Head of caudate nucleus (tissue), 42 donors: ENCODE results near the gene DYRK1B.
"Not testable (repeated sequence)": the region's sequence is repeated elsewhere in the genome, so short reads cannot be mapped to it uniquely, and the experiment has no call there.

Experiments used
- DNase-seq, 42 donors: peaks; one replicate each; pipeline versions ENCODE4 v3.0.0 to v3.0.0-alpha.2; 2020 to 2021; ENCODE audit warnings: mixed read lengths in 7 of 42
- intact Hi-C: fragments of 100-400 bp; cut with DNase I; formaldehyde crosslinking; loops from one replicate; pipeline ENCODE4 v1.15.0; 2022

DYRK1B gene

DNA sequence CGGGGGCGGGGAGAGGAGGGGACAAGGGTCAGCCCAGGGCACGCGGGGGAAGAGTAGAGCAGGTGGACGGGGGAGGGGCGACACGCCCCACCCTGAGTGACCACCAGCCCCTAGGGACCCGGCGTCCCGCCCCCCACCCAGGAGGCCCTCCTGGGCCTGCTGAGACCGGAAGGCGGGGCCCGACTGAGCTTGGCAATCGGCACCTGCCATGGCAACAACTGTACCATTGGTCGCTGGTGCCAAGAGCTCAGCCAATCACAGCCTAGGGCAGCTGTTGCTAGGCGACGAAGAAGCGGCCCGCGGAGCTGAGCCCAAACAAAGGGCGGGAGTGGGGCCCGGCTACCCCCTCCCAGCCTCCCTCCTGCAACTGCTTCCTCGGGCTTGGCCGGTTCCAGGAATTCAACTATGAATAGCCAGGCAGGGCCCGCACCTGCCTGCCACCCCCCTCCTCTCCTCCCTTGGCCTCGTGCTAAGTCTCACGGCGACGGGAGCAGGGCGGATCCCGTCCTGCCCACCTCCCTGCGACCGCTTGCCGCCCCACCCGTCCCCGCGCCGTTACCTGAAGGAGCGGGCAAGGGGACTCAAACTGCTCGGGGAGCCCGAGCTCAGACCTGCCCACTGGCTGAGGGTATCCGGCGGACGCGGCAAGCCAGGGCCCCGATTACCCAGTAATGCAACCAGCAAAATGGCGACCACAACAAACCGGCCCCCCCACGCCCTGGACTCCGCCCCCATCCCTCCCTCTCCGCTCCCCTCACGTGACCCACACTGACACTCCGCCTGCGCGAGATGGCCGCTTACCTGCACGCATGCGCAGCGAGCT lies at the start of gene DYRK1B:
TSS of gene DYRK1B (minus strand) at position 699 of the 823 bp plus-strand sequence. CDS start 2,295 bp downstream, outside the sequence.
- peak; percentile 95 to 99 (median 98) for DNase-seq
- intact Hi-C loops = no loop called here

DNA sequence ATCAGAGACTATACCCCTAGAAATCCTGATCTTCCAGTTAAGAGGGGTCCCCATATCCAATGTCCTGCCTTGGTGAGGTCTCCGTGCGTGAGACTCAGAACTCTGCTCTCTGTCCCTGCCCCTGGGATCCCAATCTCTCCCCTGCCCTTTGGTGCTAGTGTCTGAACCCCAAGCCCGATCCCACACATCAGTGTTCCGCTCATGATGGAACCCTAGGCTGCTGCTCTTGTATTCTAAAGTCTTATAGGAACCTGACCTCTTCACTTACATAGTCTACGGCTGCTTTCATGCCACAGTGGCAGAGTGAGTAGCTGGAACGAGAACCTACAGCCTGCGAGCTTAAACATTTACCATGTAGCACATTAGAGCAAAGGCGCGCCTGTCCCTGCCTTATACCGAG lies 48.7 kb upstream of the DYRK1B start:
- intact Hi-C loops, DNase-seq: not testable (repeated sequence)

DNA sequence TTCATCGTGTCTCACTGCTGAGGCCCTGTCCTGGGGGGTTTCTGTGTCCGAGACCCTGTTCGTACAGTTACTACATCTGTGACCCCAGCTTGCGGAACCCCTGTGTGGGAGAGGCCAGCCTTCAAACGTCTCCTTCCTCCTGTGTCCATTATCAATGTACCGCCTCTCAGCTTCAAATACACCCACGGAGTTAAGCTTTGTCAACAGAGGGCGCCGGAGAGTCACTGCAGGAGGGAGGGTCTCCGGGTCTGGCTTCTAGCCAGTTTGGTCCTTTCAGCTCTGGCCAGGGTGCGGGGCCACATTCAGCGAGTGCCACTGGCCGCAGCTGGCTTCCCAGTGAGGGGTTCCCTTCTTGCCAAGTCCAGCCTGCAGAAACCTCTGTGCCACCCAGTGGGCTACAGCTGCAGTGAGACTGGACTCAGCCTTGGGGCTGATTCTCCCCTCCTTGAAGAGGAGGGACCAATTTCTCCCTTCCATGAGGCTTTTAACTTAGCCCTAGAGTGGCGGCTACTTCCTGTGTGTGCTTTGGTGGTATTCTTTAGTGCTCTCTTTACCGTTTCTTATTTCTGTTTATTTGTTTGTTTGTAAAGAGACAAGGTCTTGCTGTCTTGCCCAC lies 47.6 kb upstream of the DYRK1B start:
- peak in 1 of 42 donors; percentile 11 for DNase-seq
- intact Hi-C loops = not testable (repeated sequence)

DNA sequence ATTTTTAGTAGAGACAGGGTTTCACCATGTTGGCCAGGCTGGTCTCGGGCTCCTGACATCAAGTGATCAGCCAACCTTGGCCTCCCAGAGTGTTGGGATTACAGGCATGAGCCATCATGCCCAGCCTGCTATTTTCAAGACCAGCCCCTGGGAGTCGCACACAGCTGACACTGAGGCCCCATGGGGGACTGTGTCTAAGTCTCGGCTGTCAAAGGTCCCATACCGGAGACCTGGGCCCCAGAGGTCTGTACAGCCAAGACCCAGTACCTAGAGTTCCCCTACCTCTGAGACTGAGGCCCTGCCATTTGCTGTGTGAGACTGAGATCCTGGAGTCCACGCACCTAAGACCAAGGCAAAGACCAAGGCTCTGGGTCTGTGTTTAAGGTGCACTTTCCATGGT lies 46.3 kb upstream of the DYRK1B start:
- DNase-seq, intact Hi-C loops: not testable (repeated sequence)

DNA sequence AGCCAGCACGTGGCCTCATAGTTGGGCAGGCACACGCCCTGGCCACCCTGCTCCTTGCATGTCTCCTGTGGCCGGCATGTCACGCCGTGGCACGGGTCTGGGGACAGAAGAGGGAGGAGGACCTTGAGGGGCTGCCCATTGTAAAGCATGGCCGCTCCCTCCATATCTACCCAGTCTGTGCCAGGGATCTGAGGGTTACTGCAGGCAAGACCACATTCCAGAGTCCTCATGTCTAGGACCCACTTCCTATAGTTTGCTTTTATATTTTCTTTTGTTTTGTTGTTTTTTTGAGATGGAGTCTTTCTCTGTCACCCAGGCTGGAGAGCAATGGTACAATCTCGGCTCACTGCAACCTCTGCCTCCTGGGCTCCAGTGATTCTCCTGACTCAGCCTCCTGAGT lies 45.8 kb upstream of the DYRK1B start:
- DNase-seq, intact Hi-C loops: not testable (repeated sequence)

DNA sequence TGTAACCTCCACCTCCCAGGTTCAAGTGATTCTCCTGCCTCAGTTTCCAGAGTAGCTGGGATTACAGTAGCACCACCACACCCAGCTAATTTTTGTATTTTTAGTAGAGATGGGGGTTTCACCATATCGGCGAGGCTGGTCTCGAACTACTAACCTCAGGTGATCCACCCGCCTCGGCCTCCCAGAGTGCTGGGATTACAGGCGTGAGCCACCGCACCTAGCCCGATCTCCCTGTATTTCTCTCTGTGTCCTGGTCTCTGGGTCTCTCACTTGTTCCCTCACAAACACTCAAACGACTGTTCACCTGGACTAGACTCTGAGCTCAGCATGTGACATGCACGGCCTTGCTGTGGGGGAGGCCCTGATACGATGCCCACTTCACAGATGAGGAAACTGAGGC lies 44.9 kb upstream of the DYRK1B start:
- DNase-seq, intact Hi-C loops: not testable (repeated sequence)

DNA sequence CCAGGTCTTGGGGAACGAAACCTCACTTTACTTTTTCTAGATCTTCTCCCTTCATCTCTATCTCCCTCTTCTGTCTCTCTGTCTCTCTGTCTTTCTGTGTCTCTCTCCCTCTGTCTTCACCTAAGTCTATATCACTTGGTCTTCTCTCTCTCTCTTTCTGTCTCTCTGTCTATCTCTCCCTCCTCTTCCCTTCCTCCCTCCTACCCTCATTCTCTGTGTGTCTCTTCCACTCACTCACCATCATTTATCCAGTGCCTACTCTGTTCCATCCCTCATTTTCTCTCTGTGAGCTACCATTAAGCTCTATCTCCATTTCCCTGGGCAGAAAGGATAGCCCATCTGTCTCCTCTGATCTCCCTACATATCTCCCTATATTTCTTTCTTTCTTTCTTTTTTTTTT lies 44.4 kb upstream of the DYRK1B start:
- intact Hi-C loops = no loop called here
- DNase-seq = no peak

DNA sequence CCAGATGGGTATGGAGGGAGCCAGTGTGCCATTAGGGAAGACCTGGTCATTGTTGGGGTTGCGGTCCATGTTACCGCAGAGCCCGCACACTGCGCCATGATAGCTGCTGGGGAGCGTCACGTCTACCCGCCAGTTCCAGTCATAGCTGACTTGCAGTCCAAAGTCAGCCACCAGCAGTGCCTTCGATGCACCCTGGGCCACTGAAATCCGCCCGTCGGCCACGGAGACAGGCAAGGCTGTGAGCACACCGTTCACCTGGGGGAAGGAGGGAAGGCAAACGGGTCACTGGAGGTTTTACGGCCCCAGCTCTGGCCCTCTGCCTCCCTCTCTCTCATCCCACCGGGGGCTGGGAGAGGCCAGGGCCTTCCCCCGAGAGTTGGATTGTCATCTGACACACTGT lies 44.0 kb upstream of the DYRK1B start:
- DNase-seq, intact Hi-C loops: not testable (repeated sequence)

DNA sequence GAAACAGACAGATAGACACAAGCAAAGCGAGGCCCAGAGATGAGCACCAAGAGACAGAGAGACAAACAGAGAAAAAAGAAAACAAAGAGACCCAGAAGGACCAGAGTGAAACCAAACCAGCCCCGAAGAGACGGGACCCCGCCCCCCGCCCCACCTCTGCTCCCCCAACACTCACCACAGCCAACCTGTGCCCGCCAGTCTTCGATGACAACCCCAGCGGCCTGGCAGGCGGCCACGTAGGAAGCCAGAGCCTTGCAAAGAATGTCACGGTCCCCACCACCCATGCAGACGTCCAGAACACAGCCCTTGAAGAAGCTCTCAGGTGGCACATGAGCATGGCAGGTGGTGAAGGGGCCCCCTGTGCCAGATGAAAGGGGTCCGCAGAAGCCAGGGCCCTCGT lies 43.5 kb upstream of the DYRK1B start:
- DNase-seq = peak in 1 of 42 donors; percentile 21
- intact Hi-C loops = not testable (repeated sequence)

DNA sequence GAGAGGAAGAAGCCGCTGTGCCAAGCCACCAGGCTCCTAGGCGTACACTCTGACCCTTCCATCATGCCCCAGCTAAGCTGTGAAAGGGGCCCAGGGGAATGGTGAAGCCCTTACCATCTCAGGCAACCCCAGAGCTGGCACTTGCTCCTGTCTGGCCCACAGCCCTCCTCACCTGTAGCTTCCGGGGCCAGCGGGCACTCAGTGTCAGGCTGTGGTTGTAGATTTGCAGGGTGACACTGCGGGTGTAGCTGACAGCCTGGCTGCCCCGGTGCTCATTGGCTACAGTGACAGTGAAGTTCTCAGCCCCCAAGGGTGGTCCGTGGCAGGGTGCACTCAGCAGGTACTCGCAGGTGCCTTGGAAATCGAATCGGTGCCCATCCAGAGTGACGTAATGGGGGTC lies 42.5 kb upstream of the DYRK1B start:
- intact Hi-C loops = not testable (repeated sequence)

DNA sequence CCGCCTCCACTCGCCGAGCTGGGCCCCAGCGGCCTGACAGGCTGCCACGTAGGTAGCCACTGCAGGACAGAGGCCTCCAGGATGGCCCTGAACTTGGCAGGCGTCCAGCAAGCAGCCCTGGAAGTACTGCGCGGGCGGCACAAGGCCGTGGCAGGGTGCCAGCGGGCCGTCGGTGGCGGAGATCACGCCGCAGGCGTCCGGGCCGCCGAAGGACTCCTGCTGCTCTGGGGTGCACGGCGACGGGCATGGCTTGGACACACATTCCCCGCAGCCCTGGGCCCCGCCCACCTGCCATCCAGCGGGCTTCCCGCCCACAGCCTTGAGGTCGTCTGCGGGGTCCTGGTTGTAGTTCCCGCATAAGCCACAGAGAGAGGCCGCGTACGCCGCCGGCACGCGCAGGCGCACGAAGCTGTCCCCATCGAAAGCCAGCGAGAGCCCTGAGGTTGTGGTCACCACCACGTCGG lies 41.5 kb upstream of the DYRK1B start:
- intact Hi-C loops, DNase-seq: not testable (repeated sequence)

More for the DNA sequence above, 42.5 kb upstream of the DYRK1B start:
- DNase-seq = not testable (repeated sequence)

DNA sequence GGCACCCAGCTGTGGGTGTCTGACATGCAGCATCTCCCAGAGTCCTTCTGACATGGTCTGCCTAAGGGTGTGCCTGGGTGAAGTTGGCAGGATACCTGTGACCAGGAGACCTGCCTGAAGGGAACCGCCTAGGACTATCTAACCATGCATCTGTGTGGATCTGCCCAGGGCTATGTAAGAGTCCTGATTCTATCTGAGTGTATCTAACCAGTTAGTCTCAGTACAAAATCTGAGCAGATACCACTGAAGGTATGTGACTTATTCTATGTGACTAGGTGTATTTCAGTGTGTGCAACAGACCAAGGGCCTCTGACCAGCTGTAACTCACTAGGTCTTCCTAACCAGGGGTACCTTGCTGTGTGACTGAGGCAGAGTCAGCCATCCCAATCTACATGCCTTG lies 40.4 kb upstream of the DYRK1B start:
- intact Hi-C loops = no loop called here
- DNase-seq = no peak

DNA sequence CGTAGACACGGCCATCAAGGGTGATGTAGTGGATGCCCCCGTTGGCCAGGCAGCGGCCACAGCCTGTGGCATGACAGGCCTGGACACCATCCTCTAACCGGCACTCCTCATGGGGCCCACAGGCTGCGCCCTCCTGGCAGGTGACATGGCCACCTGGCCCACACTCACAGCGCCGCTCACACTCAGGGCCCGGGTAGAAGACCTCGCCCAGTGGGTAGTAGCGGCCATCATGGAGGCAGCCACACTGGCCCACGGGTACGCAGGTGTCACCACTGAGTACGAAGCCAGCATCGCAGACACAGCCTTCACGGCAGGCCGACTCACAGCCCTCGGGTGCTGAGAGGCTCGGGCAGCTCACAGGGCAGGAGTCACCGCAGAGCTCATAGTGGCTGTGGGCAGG lies 39.4 kb upstream of the DYRK1B start:
- DNase-seq = no peak
- intact Hi-C loops = no loop called here

DNA sequence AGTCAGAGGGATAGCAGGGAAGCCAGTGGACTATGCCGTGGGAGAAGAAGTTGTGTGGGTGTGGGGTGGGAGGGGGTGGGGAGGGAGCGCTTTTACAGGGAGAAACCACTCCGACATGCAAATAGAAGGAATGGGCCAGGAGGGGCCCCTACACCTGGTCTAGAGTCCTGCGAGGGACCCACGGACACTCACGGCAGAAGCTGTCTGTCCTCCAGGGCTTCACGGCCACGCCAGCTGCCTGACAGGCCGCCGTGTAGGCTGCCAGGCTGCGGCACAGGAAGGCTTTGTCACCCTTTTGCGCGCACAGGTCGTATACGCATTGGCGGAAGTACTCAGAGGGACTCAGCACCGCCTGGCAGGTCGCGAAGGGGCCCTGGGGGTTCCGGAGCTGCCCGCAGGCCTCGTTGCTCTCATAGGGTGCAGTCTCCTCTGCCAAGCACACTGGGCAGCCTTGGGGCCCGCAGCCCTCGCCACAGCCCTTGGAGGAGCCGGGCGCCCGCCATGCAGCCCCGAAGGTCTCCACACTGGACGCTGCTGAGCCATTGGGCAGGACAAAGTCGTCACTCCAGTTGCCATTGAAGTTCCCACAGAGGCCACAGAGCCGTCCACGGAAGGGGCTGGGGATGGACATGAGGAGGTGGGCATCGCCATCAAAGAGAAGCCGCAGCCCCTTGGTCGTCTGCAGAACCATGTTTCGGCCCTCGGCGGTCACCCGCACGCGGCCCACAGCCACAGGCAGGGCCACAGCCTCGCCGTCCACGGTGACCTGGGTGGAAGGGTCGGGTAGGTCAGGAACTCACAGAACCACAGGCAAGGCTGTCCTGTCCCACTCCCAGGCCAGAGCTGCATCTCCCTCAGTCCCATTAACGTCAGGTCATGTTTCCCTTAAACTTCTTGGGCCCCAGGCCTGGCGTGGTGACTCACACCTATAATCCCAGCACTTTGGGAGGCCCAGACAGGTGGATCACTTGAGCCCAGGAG lies 38.2 kb upstream of the DYRK1B start:
- intact Hi-C loops = no loop called here
- DNase-seq = no peak

DNA sequence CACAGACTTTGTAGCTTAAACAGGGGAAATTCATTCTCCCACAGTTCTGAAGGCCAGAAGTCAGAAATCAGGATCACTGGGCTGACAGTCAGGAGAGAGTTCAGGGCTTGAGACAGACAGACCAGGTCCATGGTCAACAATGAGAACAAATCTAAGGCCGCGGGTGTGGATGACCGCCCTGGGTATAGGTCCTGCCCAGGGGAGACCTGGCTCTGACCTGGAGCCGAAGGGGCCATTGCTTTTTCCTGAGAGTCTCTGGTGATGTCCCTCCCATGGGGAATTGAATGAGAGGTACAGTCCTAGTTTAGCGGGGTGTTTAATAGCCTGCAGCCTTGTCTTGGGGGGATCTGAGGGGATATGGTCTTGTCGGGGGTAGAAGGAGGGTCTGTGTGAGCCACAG lies 37.4 kb upstream of the DYRK1B start:
- no peak for DNase-seq
- intact Hi-C loops = no loop called here

DNA sequence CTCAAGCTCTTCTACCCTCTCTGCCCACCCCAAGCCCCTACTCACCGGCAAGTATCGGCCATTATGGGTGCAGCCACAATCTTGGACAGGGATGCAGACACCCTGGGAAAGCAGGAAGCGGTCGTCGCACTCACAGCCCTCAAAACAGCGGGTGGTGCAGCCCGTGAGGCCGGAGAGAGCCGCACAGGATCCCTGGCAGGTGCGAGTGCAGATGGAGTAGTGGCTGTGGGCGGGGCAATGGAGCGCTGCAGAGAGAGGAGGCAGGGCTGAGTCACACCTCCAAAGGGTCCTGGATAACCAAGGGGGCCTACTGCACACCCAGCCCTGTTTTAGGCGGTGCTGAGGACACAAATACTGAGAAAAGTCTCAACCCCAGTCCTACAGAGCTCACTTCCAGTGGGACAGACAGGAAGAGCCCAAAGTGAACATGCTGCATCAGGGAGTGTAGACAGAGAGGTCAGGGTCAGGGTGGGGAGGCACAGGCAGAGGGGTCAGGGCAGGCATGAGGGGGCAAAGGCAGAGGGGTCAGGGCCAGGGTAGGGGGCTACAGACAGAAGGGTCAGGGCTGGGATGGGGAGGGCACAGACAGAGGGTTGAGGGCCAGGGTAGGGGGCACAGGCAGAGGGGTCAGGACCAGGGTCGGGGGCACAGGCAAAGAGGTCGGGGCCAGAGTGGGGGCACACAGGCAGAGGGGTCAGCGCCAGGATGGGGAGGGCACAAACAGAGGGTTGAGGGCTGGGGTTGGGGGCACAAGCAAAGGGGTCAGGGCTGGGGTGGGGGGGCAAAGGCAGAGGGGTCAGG lies 36.4 kb upstream of the DYRK1B start:
- no peak for DNase-seq
- intact Hi-C loops = no loop called here

DNA sequence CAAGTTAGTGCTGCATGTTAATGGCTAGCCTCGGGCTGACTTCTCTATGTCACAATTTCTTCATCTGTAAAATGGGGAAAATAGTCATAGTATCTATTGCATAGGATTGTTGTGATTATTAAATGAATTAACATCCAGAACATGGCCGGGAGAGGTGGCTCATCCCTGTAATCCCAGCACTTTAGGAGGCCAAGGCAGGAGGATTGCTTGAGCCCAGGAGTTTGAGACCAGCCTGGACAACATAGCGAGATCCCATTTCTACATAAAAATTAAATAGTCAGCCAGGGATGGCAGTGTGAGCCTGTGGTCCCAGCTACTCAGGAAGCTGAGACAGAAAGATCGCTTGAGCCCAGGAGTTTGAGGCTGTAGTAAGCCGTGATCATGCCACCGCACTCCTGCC lies 34.0 kb upstream of the DYRK1B start:
- intact Hi-C loops = no loop called here
- DNase-seq = no peak

DNA sequence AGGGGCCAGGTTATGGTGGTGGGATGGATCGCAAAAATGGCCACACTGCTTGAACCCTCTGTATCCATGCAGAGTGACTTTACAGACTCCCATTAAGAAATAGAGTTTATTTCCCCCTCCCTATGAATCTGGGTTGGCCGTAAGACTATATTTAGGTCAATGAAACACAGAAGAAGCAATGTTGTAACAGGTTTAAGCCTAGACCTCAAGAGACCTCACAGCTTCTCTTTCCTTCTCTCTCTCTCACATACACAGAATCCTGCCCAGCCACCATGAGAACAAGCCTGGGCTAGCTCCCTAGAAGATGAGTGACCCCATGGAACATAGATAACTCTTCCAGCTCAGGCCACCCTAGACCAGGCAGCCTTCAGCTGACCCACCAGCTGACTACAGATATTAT lies 33.2 kb upstream of the DYRK1B start:
- intact Hi-C loops = no loop called here
- no peak for DNase-seq

DNA sequence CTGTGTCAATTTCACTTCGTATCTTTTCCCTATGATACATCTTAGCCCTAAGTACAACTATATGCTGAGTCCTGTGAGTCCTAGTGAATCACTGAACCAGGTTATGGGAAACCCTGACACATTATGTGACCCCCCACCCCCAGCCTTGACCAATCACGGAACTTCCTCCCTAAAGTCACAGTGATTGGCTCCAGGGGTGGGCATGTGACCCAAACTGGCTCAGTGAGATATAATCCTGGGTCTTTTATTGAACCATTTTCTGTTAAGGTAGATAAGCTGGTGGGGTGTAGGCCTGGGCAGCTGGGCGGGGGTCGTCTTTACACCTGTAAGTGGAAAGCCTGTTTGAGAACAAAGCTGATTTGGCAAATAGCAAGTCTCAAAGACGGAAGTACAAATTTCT lies 32.0 kb upstream of the DYRK1B start:
- DNase-seq = no peak
- intact Hi-C loops = no loop called here
